ENCODE measurements around the gene JAM3. TPM values are rescaled to one million over a fixed set of nuclear protein-coding genes. Genes with fewer than 3 reads are reported as not detected.

The JAM3 gene
- total and polyA plus RNA-seq, 2 of the 8 experiments (the other 6 are each of a cell fraction or from before 2014, with no cell fraction given): 19.6 to 42.8 TPM

- TF ChIP-seq CHD7 (IDR thresholded peaks at IDR 0.05; ENCODE audit: insufficient replicate concordance, low read length) (no peak), CHD1 (IDR thresholded peaks at IDR 0.05; ENCODE audit: low read depth, low read length) (no peak), PHF8 (conservative IDR thresholded peaks at IDR 0.05; ENCODE audit: low read depth, low read length) (no peak), EGR1 (IDR thresholded peaks at IDR 0.05; ENCODE audit: borderline replicate concordance, low read depth, low read length) (no peak), KDM1A (IDR thresholded peaks at IDR 0.05; ENCODE audit: borderline replicate concordance, low read length) (no peak), CBX8 (IDR thresholded peaks at IDR 0.05; ENCODE audit: borderline replicate concordance, low read depth, low read length) (no peak), CTBP2 (IDR thresholded peaks at IDR 0.05; ENCODE audit: borderline replicate concordance, insufficient read depth, insufficient read length, low read length) (no peak), EP300 (IDR thresholded peaks at IDR 0.05; ENCODE audit: borderline replicate concordance in 1 of 2, low read depth in 2 of 2, low read length in 2 of 2) (no peak), SIN3A (conservative IDR thresholded peaks at IDR 0.05 in 1 of 2, IDR thresholded peaks at IDR 0.05 in 1 of 2; ENCODE audit: low read depth in 1 of 2, low read length in 2 of 2) (no peak)
Measured at GRCh38 chr11:134120143-134120850, 51.4 kb downstream of the JAM3 start (continued).

All from H1 (cell line).